ENCODE measurements around the gene PHF20. TPM values are rescaled to one million over a fixed set of nuclear protein-coding genes. Genes with fewer than 3 reads are reported as not detected.
"Not testable (repeated sequence)": the region's sequence is repeated elsewhere in the genome, so short reads cannot be mapped to it uniquely, and the experiment has no call there.

The PHF20 gene
- total RNA-seq, 1 donor from 2014 or later: 35.9 TPM

- TF ChIP-seq, protein P1, sequence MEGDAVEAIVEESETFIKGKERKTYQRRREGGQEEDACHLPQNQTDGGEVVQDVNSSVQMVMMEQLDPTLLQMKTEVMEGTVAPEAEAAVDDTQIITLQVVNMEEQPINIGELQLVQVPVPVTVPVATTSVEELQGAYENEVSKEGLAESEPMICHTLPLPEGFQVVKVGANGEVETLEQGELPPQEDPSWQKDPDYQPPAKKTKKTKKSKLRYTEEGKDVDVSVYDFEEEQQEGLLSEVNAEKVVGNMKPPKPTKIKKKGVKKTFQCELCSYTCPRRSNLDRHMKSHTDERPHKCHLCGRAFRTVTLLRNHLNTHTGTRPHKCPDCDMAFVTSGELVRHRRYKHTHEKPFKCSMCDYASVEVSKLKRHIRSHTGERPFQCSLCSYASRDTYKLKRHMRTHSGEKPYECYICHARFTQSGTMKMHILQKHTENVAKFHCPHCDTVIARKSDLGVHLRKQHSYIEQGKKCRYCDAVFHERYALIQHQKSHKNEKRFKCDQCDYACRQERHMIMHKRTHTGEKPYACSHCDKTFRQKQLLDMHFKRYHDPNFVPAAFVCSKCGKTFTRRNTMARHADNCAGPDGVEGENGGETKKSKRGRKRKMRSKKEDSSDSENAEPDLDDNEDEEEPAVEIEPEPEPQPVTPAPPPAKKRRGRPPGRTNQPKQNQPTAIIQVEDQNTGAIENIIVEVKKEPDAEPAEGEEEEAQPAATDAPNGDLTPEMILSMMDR (IDR thresholded peaks at IDR 0.05; ENCODE audit: borderline replicate concordance): no peak
- H3K9me3 ChIP-seq (replicated peaks): no peaks in the 10 kb centered on the region
- H3K27ac ChIP-seq (replicated peaks): no peak overlapping the region
- H3K4me3 ChIP-seq: no peak overlapping the region
- intact Hi-C loops (cut with micrococcal nuclease): no loop called here
- peaks cover 63% of the 10 kb centered on the region for H3K36me3 ChIP-seq
- no peaks in the 10 kb centered on the region for H3K27me3 ChIP-seq (ENCODE audit: low read depth)
- DNase-seq: no peak
- no peaks in the 10 kb centered on the region for H3K4me1 ChIP-seq
Observed at GRCh38 chr20:35939264-35939663, 167.4 kb downstream of the PHF20 start.

DNA sequence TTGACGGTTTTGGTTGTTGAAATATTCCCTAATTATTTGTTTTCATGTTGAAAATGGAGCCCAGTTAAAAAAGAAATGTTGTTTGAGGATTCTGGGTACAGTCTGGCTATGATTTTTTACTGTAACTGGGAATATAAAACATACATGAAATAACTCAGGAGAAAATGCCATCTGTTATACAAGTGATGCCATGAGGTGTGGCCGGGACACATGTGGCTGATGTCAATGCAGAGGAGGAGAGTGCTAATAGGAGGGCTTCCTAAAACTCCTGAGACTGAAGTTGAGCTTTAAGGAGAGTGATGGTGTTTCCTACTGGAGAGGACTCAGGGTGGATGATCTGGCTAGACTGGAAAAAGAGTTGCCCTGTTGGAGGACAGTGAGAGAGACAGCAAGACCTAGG is 169.8 kb downstream of the PHF20 start:
- Histone ChIP-seq H3K27ac (replicated peaks) (no peak overlapping the region), H3K4me3 (no peak overlapping the region), H3K36me3 (peaks cover 78% of the 10 kb centered on the region), H3K4me1 (no peaks in the 10 kb centered on the region), H3K9me3 (replicated peaks) (no peaks in the 10 kb centered on the region), H3K27me3 (ENCODE audit: low read depth) (no peaks in the 10 kb centered on the region)
- no peak for DNase-seq
- intact Hi-C loops (cut with micrococcal nuclease): no loop called here
- TF ChIP-seq, protein P1 (IDR thresholded peaks at IDR 0.05; ENCODE audit: borderline replicate concordance): no peak

DNA sequence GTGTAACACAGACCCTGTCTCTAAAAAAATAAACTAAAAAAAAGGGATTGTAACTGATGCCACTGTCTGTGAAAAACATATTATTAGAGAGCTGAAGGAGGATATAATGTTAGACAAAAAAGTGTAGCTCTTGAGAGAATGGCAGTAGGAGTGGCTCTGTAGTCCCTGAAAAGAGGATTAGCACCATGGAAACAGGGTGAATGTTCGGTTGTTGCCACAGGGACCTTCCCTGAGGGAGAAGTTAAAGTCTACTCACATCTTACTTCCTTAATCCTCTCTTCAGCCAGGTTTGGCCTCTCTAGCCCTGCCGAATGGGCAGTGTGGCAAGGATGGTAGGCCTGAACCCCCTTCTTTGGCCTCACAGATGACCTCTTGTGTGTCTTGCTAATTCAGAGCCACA is 170.4 kb downstream of the PHF20 start:
- H3K4me3 ChIP-seq: no peak overlapping the region
- H3K9me3 ChIP-seq (replicated peaks): no peaks in the 10 kb centered on the region
- H3K27ac ChIP-seq (replicated peaks): no peak overlapping the region
- no peaks in the 10 kb centered on the region for H3K27me3 ChIP-seq (ENCODE audit: low read depth)
- no peaks in the 10 kb centered on the region for H3K4me1 ChIP-seq
- intact Hi-C loops (cut with micrococcal nuclease): no loop called here
- no peak for DNase-seq
- TF ChIP-seq, protein P1 (IDR thresholded peaks at IDR 0.05; ENCODE audit: borderline replicate concordance): no peak
- H3K36me3 ChIP-seq: peaks cover 78% of the 10 kb centered on the region

DNA sequence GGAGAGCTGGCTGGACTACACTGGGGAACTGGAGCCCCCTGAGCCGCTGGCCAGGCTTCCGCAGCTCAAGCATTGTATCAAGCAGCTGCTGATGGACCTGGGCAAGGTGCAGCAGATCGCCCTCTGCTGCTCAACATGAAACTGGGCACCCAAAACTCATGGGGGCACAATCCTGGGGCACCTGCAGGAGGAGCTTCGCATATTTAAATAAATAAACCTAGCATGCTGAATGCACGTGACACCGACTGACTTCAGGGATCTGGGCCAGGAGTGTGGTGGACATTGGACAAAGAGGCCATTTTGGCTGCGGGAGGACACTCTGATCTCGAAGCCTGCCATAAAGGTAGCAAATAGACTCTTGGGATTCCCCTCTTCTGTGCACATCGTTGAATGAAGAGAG is 175.7 kb downstream of the PHF20 start:
- intact Hi-C loops (cut with micrococcal nuclease): no loop called here
- H3K36me3 ChIP-seq: peaks cover 54% of the 10 kb centered on the region
- peaks cover 10% of the 10 kb centered on the region for H3K4me1 ChIP-seq
- DNase-seq: no peak
- H3K9me3 ChIP-seq (replicated peaks): no peaks in the 10 kb centered on the region
- H3K4me3 ChIP-seq: no peak overlapping the region
- H3K27ac ChIP-seq (replicated peaks): no peak overlapping the region
- no peaks in the 10 kb centered on the region for H3K27me3 ChIP-seq (ENCODE audit: low read depth)
- TF ChIP-seq, protein P1 (IDR thresholded peaks at IDR 0.05; ENCODE audit: borderline replicate concordance): peak; percentile 42

GRCh38 chr20:35947907-35948306 is 176.1 kb downstream of the PHF20 start:
- intact Hi-C loops (cut with micrococcal nuclease): no loop called here
- H3K4me3 ChIP-seq: no peak overlapping the region
- peaks cover 51% of the 10 kb centered on the region for H3K36me3 ChIP-seq
- no peak overlapping the region for H3K27ac ChIP-seq (replicated peaks)
- DNase-seq: no peak
- no peaks in the 10 kb centered on the region for H3K27me3 ChIP-seq (ENCODE audit: low read depth)
- TF ChIP-seq, protein P1 (IDR thresholded peaks at IDR 0.05; ENCODE audit: borderline replicate concordance): no peak
- H3K9me3 ChIP-seq (replicated peaks): no peaks in the 10 kb centered on the region
- H3K4me1 ChIP-seq: peaks cover 15% of the 10 kb centered on the region

DNA sequence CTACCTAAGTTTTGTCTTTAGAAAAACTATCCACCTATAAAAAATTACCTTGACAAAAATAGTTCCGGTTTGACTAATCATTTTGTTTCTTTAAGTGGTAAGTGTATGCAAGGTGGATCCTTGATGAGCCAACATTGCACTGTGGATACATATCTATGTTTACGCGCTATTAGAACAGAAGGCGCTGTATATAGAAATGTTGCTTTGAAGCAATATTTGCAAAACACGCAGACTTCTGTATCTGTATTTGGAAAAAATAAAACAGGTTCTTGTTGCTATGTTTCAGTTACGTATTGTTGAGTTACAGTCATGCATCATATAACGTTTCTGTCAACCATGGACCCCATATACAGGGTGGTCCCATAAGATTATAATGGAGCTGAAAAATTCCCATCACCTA is 178.3 kb downstream of the PHF20 start:
- H3K27ac ChIP-seq (replicated peaks): no peak overlapping the region
- TF ChIP-seq, protein P1 (IDR thresholded peaks at IDR 0.05; ENCODE audit: borderline replicate concordance): no peak
- DNase-seq: no peak
- no peak overlapping the region for H3K4me3 ChIP-seq
- H3K36me3 ChIP-seq: peaks cover 32% of the 10 kb centered on the region
- no peaks in the 10 kb centered on the region for H3K27me3 ChIP-seq (ENCODE audit: low read depth)
- intact Hi-C loops (cut with micrococcal nuclease): no loop called here
- H3K9me3 ChIP-seq (replicated peaks): no peaks in the 10 kb centered on the region
- H3K4me1 ChIP-seq: peaks cover 32% of the 10 kb centered on the region

DNA sequence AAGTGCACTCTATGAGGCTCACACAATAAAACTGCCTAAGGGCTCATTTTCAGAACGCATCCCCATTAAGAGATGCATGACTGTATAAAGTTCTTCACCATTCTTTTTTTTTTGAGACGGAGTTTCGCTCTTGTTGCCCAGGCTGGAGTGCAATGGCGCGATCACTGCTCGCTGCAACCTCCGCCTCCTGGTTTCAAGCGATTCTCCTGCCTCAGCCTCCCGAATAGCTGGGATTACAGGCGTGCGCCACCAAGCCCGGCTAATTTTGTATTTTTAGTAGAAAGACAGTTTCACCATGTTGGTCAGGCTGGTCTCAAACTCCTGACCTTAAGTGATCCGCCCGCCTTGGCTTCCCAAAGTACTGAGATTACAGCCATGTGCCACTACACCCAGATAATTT is 180.3 kb downstream of the PHF20 start:
- H3K27me3 ChIP-seq (ENCODE audit: low read depth); DNase-seq; H3K9me3 ChIP-seq (replicated peaks); intact Hi-C loops (cut with micrococcal nuclease): not testable (repeated sequence)
- H3K4me1 ChIP-seq: peaks cover 38% of the 10 kb centered on the region
- peak overlapping the region; percentile 98 for H3K27ac ChIP-seq (replicated peaks)
- peaks cover 20% of the 10 kb centered on the region for H3K36me3 ChIP-seq
- peak overlapping the region; percentile 95 for H3K4me3 ChIP-seq

Measured in left ventricle myocardium inferior (tissue), 1 donor.